Mucosa of gallbladder (tissue), 1 donor: Measurements from ENCODE around the gene SSH3. TPM values are rescaled to one million over a fixed set of nuclear protein-coding genes. Genes with fewer than 3 reads are reported as not detected.

ENCODE experiments used
- total RNA-seq: library from RNA; stranded (reverse); gene quantifications from one replicate; pipeline ENCODE4 v1.2.1, GENCODE V29; 2021
- donor health status: DM: no; HTN: no; CAD: no.

The SSH3 gene
- total RNA-seq, 1 donor from 2014 or later, result 107 TPM

Other genes with a start within 250 kb of the SSH3 start
- gene RHOD, start 246.7 kb upstream of the SSH3 start, total RNA-seq, result 23.3 TPM
- 76.9 TPM for gene KDM2A, start 184.3 kb upstream of the SSH3 start, total RNA-seq
- 86.1 TPM for gene GRK2, start 37.1 kb upstream of the SSH3 start, total RNA-seq
- gene ANKRD13D, start 14.2 kb upstream of the SSH3 start, total RNA-seq, result 80.5 TPM
- 87.5 TPM for gene POLD4, start 50.0 kb downstream of the SSH3 start, total RNA-seq
- 4.0 TPM for gene CLCF1, start 70.1 kb downstream of the SSH3 start, total RNA-seq
- gene RAD9A, start 88.5 kb downstream of the SSH3 start, total RNA-seq, result 45.0 TPM
- 140 TPM for gene PPP1CA, start 98.3 kb downstream of the SSH3 start, total RNA-seq
- 10.6 TPM for gene TBC1D10C, start 100.6 kb downstream of the SSH3 start, total RNA-seq
- gene CARNS1, start 112.1 kb downstream of the SSH3 start, total RNA-seq, result 78.4 TPM
- gene RPS6KB2, start 125.0 kb downstream of the SSH3 start, total RNA-seq, result 39.7 TPM
- gene PTPRCAP, start 134.2 kb downstream of the SSH3 start, total RNA-seq, result 14.7 TPM
- gene CORO1B, start 139.9 kb downstream of the SSH3 start, total RNA-seq, result 181 TPM
- gene GPR152, start 149.2 kb downstream of the SSH3 start, total RNA-seq, result not detected
- gene CABP4, start 151.8 kb downstream of the SSH3 start, total RNA-seq, result 3.8 TPM
- gene TMEM134, start 165.7 kb downstream of the SSH3 start, total RNA-seq, result 75.1 TPM
- 94.2 TPM for gene AIP, start 179.5 kb downstream of the SSH3 start, total RNA-seq
- gene PITPNM1, start 201.8 kb downstream of the SSH3 start, total RNA-seq, result 51.0 TPM
- 95.5 TPM for gene CDK2AP2, start 204.6 kb downstream of the SSH3 start, total RNA-seq
- gene CABP2, start 219.9 kb downstream of the SSH3 start, total RNA-seq, result not detected